HEK293T (cell line): ENCODE measurements around the gene LGALS3BP.

Experiments
- CTCF ChIA-PET: fragments of 350-600 bp; formaldehyde crosslinking; extraction: SDS; loops from one replicate; lab custom pipeline; 2021; ENCODE audit warnings: antibody characterized with exemption, inconsistent platforms; lab: Yijun Ruan, JAX
- POLR2A ChIA-PET: fragments of 350-600 bp; formaldehyde crosslinking; extraction: SDS; loops from one replicate; lab custom pipeline; 2020; ENCODE audit warnings: antibody characterized with exemption, inconsistent platforms; lab: Yijun Ruan, JAX
- DNase-seq: peaks from one replicate; pipeline ENCODE4 v3.0.0; 2012; ENCODE audit warnings: mixed read lengths; ENCODE audit errors: extremely low spot score
- ARNT ChIP-seq: fragments of 450-650 bp; IDR thresholded peaks from 2 replicates; pipeline ENCODE4 v1.6.1; 2017; ENCODE audit warnings: mild to moderate bottlenecking
- BHLHE40 ChIP-seq: fragments of 450-650 bp; IDR thresholded peaks from 2 replicates; pipeline ENCODE4 v1.6.1; 2016; ENCODE audit warnings: mild to moderate bottlenecking, moderate library complexity, borderline replicate concordance
- CTBP1 ChIP-seq: fragments of 450-650 bp; IDR thresholded peaks from 2 replicates; pipeline ENCODE4 v1.6.1; 2016; ENCODE audit warnings: borderline replicate concordance
- ELF4 ChIP-seq: fragments of 450-650 bp; IDR thresholded peaks from 2 replicates; pipeline ENCODE4 v1.6.1; 2017; ENCODE audit warnings: antibody characterized with exemption
- FOXA1 ChIP-seq: fragments of 450-650 bp; IDR thresholded peaks from 2 replicates; pipeline ENCODE4 v1.6.1; 2016; ENCODE audit warnings: mild to moderate bottlenecking
- FOXK2 ChIP-seq: fragments of 450-650 bp; IDR thresholded peaks from 2 replicates; pipeline ENCODE4 v1.6.1; 2016; ENCODE audit warnings: mild to moderate bottlenecking
- FOXM1 ChIP-seq: fragments of 450-650 bp; IDR thresholded peaks from 2 replicates; pipeline ENCODE4 v1.6.1; 2017; ENCODE audit warnings: mild to moderate bottlenecking, borderline replicate concordance
- HDGF ChIP-seq: fragments of 450-650 bp; IDR thresholded peaks from 2 replicates; pipeline ENCODE4 v1.6.1; 2017; ENCODE audit warnings: antibody characterized with exemption, borderline replicate concordance
- L3MBTL2 ChIP-seq: fragments of 450-650 bp; conservative IDR thresholded peaks from 2 replicates; pipeline ENCODE4 v1.6.1; 2016; ENCODE audit warnings: mild to moderate bottlenecking
- LEF1 ChIP-seq: fragments of 450-650 bp; IDR thresholded peaks from 2 replicates; pipeline ENCODE4 v1.6.1; 2017; ENCODE audit warnings: mild to moderate bottlenecking, borderline replicate concordance
- NFRKB ChIP-seq: fragments of 450-650 bp; IDR thresholded peaks from 2 replicates; pipeline ENCODE4 v1.6.1; 2016; ENCODE audit warnings: mild to moderate bottlenecking, moderate library complexity
- PKNOX1 ChIP-seq: fragments of 450-650 bp; IDR thresholded peaks from 2 replicates; pipeline ENCODE4 v1.6.1; 2016
- SP1 ChIP-seq: fragments of 450-650 bp; IDR thresholded peaks from 2 replicates; pipeline ENCODE4 v1.6.1; 2017
- SUZ12 ChIP-seq: fragments of 450-650 bp; IDR thresholded peaks from 2 replicates; pipeline ENCODE4 v1.6.1; 2016; ENCODE audit warnings: mild to moderate bottlenecking
- TARDBP ChIP-seq: fragments of 450-650 bp; IDR thresholded peaks from 2 replicates; pipeline ENCODE4 v1.6.1; 2016
- ZNF384 ChIP-seq: fragments of 450-650 bp; IDR thresholded peaks from 2 replicates; pipeline ENCODE4 v1.6.1; 2016

LGALS3BP gene

GRCh38 chr17:78933959-78934568, 45.7 kb downstream of the LGALS3BP start:
- CTCF ChIA-PET, result no interaction called here
- peak; percentile 67 for DNase-seq
- POLR2A ChIA-PET, result interaction anchor here (1.0 to 1.6 kb wide), 3 partner anchors 8 to 93 kb away, joined by 3 to 5 read pairs (median 3); partner anchors contain the start of genes TIMP2 and USP36

GRCh38 chr17:78933025-78933958, 46.4 kb downstream of the LGALS3BP start:
- POLR2A ChIA-PET, result interaction anchor here (1.0 to 1.6 kb wide), 3 partner anchors 8 to 92 kb away, joined by 3 to 5 read pairs (median 3); partner anchors contain the start of genes TIMP2 and USP36
- DNase-seq, result peak; percentile 37
- TF ChIP-seq ARNT (no peak), ZNF384 (no peak), FOXM1 (no peak), LEF1 (no peak), FOXK2 (no peak), L3MBTL2 (no peak), TARDBP (no peak), ELF4 (no peak), BHLHE40 (no peak), CTBP1 (no peak), FOXA1 (no peak), SUZ12 (no peak), NFRKB (no peak), SP1 (no peak), PKNOX1 (no peak), HDGF (no peak)
- CTCF ChIA-PET, result no interaction called here

More at GRCh38 chr17:78933959-78934568, 45.7 kb downstream of the LGALS3BP start:
- TF ChIP-seq L3MBTL2 (no peak), HDGF (peak; percentile 23; the same call in 1 of the 2 replicates), PKNOX1 (peak; percentile 95)

GRCh38 chr17:78929908-78930775, 49.6 kb downstream of the LGALS3BP start:
- ChIA-PET CTCF (no interaction called here), POLR2A (no interaction called here)
- no peak for TF ChIP-seq PKNOX1
- no peak for TF ChIP-seq FOXK2
- no peak for TF ChIP-seq TARDBP
- TF ChIP-seq ARNT, result no peak
- no peak for TF ChIP-seq NFRKB
- TF ChIP-seq CTBP1, result no peak
- TF ChIP-seq L3MBTL2, result no peak
- TF ChIP-seq SP1, result no peak
- no peak for DNase-seq

GRCh38 chr17:78925662-78926555, 53.8 kb downstream of the LGALS3BP start:
- ChIA-PET POLR2A (interaction anchor here (0.5 to 1.9 kb wide), 3 partner anchors 8 to 13 kb away, joined by 3 to 5 read pairs (median 4); no protein-coding TSS in a partner anchor), CTCF (no interaction called here)
- DNase-seq, result peak; percentile 41
- no peak for TF ChIP-seq SUZ12
- no peak for TF ChIP-seq ELF4
- no peak for TF ChIP-seq TARDBP
- TF ChIP-seq L3MBTL2, result no peak
- TF ChIP-seq ZNF384, result no peak
- no peak for TF ChIP-seq PKNOX1
- no peak for TF ChIP-seq SP1
- TF ChIP-seq NFRKB, result no peak
- TF ChIP-seq LEF1, result no peak
- no peak for TF ChIP-seq ARNT
- TF ChIP-seq FOXA1, result no peak
- no peak for TF ChIP-seq BHLHE40
- TF ChIP-seq CTBP1, result no peak
- no peak for TF ChIP-seq FOXM1
- TF ChIP-seq FOXK2, result no peak
- TF ChIP-seq HDGF, result no peak
